ENCODE measurements around the gene PPIL4.
"Not testable (repeated sequence)": the region's sequence is repeated elsewhere in the genome, so short reads cannot be mapped to it uniquely, and the experiment has no call there.

The PPIL4 gene

DNA sequence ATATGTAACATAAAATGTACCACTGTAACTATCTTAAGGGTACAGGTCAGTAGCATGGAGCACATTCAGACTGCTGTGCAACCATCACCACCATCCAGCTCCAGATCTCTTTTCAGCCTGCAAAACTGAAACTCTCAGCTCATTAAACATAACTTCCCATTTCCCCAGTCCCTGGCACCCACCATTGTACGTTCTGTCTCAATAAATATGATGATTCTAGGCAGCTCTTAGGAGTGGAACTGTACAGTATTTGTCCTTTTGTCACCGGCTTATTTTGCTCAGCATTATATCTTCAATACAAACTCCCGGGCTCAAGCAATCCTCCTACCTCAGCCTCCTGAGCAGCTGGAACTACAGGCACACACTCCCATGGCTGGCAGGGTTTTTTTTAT, 62.5 kb downstream of the PPIL4 start:
- no peak for DNase-seq

DNA sequence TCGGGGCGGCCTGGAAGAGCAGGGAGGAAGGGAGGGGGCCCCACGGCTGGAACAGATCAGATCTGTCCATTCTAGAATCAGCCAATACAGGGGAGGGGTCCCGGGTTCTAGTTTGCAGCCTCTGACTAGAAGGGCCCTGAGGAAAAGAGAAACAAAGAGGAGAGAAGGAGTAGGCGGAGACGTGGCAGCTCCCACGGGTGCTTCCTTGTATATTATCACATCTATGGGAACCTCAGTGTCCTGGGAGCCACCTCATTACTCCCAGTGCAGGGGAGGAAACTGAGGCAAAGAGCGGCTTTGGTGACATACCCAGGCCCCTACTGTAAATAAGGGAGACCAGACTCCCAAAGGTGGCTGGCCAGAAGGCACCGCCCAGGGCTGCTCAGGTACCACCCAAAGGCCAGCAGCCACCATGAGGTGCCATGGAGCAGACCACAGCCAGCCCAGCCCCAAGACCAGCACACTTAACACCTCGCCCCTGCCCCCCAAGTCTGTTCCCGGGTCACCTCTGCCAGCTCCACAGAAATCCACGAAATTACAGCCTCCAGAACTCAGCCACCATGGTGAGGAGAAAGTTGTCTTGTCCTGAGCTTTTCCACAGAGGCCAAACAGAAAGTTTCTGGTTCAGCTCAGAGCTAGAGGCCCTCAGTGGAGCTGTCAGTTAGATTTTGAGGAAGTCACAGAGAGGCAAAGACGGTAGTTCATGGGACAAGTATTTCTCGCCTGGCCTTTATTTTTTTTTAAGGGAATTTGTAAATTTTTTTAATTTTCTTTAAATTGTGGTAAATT, 63.1 kb downstream of the PPIL4 start:
- DNase-seq: no peak

DNA sequence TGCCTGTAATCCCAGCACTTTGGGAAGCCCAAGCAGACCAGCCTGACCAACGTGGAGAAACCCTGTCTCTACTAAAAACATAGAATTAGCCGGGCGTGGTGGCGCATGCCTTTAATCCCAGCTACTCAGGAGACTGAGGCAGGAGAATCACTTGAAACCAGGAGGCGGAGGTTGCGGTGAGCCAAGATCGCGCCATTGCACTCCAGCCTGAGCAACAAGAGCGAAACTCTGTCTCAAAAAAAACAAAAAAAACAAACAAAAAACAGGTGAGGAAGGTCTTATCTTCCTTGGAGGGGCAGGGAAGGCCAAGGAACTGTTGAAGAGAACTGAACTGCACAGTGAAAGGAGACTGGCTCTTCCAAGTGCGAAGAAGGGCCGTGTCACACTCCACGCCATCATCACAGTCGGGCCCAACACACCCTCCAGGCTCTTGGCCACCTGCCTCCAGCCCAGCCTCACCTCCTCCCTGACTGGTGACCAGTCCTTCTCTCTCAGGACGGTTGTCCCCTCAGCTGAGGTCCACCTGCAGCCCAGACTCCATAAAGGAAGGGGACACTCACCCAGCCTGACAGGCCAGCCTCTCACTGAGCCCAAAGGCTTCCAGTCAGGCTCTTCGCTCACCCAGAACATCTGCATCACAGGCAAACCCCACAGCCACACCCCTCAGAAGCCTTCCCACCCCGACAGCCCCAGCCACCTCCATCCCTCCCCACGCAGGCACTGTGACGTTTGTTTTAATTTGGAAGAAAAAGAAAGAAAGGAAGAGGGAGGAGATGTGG, 65.2 kb downstream of the PPIL4 start:
- no peak for DNase-seq

DNA sequence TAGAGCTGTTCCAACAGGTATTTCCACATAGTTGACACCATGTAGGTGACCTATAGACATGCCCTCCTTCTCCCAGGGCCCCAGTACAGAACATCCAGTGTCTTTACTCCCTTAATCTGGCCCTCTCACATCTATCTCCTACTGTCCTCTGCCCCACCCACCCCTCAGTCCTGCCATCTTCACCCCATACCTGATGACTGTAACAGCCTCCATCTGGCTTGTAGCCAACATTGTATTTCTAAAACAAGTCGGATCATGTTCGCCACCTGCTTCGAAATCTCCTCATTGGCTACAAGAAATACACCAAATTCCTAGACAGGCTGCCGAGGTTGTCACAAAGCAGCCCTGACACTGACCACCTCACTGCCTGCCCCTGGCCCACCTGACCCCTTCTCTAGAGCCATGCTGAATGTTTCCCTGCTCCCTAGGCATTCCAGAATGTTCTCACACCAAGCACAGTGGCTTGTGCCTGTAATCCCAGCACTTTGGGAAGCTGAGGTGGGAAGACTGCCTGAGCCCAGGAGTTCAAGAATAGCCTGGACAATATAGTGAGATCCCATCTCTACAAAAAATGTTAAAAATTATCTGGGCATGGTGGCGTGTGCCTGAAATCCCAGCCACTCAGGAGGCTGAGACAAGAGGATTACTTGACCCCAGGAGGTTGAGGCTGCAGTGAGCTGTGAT, 67.1 kb downstream of the PPIL4 start:
- no peak for DNase-seq

DNA sequence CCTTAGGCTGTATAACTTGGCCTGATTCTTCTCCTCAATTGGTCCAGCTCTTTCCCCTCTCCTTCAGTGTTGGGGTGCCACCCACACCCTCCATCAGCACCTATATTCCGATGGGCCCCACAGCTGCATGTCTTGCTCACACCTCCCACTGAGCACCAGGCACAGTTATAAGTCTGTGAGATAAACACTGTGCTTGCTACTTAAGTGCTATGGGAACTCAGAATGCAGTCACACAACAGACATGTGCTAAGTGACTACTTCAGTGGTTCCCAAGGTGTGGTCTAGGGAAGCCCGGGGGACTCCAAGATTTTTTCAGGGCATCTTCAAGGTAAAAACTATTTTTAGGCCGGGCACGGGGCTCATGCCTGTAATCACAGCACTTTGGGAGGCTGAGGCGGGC, 68.3 kb downstream of the PPIL4 start:
- no peak for DNase-seq

DNA sequence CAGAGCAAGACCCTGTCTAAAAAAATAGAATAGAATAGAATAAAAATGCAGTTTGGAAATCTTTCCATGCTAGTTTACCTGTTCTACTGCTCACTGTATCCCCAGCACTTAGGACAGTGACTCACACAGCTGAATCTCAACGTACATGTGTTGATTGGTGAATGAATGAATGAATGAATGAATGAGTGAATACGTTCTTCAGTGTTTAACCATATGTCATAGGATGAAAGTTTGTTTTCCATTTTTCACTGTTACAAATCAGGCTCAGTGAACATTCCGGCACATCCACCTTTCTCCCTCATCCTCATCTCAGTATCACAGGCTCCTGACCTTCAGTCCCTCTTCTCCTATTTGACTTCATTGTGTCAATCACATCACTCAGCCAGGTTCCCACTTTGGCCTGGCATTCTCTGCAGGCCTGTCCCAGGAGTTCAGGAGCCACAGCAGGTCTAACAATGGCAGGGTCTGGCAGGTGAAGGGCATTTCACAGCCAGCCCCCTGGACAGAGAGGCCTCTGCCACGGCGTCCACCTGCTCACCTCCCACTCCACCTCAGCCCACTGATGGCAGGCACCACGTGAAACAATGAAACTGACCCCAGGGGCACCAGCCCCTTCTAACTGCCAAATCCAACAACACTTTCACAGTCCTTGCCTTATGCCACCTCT, 68.9 kb downstream of the PPIL4 start:
- no peak for DNase-seq

DNA sequence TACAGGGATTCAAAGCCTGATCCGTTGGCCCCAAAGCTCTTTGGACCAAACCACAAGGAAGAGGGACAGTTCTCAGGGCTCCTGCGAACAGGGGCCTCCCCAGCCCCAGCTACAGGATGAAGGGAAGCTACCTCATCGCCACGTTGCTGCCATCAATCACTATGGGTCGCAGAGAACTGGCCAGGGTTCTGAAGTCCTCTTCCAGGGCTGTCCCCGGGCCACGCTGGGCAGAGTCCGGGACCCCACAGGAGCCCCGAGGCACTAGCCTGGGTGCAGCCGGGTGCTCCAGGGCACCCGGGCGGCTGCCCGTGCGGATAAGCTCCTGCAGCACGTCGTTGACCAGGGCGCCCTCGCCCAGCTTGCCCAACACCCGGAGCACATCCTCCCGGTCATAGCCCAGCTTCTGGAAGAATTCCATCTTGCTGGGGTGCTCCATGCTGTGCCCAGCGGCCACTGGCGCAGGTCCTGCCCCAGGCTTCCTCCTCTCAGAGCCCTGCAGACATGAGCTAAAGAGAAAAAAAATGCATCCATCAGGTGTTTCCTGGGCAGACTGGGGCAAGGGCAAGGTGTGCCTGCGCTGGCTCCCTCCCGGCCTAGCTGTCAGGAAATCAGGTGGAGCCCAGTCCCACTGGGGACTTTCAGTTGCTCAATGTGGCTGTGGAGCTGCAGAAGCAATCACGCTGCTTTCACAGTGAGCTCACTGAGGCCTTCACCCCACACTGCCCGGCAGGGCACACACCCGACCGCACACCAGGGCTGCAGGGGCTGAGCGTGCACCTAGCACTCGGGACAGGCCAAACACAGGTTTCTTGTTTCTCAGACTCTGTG, 71.5 kb downstream of the PPIL4 start:
- DNase-seq: no peak

DNA sequence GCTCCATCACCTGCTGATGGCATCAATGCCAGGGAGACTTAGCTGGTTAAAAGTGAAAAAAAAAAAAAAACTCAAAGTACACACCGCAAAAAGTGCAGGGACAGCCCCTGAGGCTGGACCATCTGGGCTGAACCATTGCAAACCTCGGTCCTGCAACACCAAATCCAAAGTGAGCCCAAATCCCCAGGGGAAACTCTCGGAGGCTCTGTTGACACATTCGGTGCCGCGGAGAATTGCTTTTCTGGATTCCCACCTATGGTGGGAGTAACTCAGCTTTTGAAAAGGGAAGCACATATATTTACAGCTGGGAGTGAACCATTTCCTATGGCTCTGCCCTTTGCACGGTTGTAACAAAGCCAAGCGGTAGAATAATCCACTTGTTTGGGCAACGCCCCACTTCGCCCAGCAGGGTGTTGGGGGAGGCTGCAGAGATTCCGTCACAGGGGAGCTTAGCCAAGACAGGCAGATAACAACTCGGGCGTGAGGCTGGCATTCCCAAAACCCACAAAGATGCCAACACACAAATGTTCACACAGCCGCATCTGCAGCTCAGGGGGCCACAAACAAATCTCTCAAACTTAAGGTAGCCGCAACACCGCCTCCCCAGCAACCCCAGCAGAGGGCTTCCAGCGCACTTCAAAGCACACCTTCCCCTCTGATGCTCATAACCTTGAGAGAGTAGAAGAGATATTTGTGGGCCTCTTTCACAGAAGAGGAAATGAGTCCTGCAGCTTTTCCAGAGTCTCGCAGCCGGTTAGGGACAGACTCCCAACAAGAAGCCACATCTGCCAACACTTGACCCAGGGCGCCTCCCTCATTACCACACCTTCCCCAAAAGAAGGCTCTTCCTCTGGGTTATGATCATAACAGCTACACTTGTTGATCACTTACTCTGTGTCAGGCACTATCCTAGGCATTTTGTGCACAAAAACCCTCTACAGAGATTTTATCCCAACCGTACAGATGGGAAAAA, 72.5 kb downstream of the PPIL4 start:
- peak; percentile 65 for DNase-seq

DNA sequence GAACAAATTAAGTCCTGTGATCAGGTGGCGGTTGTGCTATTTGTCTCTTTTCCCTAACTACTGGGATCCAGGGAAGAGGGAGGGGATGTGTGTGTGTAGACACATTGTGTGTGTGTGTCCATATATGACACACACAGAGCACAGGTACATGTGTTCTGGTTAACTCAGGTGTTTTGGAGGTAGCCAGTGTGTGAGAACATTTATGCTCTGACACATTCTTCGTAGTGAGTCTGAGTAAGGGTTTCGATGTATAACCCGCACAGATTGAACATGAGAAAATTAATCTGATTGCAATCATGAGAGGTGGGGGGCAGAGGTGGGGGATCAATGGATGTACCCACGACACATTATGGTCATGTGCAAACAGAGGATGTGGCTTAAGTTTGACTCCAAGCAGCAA, 73.6 kb downstream of the PPIL4 start:
- no peak for DNase-seq

DNA sequence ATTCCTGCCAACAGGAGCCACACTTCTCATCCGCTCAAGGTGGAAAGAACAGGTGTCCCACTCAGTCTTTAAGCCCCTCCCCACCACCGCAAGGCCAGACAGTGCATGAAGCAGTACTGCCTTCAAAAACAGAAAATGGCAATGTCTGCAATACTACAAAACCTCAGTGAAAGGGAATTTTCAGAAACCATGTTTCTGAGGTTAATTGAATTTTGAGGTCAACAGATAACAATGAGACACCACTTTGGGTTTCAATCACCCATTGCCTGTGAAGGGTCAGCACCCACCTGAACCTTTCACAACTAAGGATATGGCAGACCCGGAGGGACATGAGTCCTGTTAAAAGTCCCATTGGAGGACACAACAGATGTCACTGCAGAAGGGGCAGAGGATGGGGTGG, 74.0 kb downstream of the PPIL4 start:
- DNase-seq: no peak

DNA sequence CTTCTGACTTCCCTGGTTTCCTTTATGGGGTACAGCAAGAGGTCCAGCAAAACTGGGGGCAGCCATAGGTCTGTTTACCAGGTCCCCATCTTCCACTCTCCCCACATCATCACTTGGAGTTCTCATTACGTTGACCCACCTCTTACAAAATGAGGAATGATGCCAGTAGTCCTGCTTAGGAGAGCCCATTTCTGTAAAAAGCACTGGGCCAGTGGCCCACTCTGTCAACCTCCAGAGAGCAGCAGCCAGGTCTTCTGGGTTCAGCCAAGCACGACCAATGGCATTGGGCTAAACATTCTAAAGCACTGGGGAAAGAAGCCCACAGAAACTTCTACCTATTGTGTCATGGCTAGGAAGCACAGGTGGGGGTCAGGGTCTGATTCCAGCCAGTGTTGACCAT, 74.9 kb downstream of the PPIL4 start:
- no peak for DNase-seq

DNA sequence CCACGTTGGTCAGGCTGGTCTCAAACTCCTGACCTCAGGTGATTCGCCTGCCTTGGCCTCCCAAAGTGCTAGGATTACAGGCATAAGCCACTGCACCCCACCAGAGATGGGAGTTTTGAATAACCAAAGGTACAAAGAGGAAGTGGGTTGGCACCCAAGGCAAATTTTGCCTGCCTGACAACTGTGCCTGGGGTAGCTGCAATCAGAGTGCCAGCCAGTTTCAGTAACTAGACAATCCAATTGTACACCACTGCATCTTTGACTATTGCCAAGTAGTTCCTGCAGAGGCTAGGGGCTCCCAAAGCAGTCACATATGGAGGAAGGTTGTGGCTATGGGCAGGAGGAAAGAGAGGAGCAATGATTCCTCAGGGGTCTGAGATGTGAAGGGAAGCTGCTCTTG, 77.7 kb downstream of the PPIL4 start:
- no peak for DNase-seq

DNA sequence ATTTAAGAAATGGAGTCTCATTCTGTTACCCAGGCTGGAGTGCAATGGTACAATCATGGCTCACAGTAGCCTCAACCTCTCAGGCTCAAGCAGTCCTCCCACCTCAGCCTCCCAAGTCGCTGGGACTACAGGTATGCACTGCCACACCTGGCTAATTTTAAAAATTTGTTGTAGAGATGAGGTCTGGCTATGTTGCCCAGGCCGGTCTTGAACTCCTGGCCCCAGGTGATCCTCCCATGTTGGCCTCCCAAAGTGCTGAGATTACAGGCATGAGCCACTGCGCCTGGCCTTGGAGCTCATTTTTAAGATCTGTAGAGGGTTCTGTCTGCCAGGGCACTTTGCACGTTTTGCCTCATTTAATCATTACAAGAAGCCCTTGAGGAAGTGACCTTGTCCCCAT, 78.6 kb downstream of the PPIL4 start:
- no peak for DNase-seq

DNA sequence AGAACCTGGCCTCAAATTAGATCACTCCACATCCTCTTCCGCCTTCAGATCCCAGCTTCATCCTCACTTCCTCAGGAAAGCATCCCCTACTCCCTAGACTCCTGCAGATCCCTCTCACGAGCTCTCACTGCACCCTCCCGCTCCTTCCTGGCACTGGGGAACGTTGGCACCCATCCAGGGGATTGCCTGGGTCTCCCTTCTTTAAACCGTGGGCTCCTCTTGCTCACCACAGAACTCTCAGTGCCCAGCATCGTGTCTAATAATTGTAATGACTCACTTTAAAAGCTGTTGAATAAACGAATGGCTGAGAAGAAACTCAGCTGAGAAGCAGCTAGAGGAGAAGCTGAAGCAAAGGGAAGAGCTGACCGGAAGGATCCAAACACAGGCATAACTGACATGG, 81.4 kb downstream of the PPIL4 start:
- DNase-seq: no peak

DNA sequence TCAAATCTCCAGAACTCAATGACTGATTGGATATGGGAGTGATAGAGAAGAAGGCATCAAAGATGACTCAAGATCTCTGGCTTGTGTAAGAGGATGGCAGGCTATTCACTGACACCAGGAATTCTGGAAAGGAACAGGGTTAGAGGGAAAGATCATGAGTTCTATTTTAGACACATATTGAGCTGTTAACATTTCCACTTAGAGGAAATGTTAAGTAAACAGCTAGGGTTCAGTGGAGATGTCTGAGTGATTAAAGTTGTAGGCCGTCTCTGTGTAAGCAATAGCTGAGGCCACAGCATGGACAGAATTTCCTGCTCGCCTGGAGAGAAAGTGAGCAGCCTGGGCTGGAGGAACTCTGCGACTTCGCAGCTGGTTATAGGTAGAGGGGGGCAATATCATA, 82.1 kb downstream of the PPIL4 start:
- DNase-seq: no peak

DNA sequence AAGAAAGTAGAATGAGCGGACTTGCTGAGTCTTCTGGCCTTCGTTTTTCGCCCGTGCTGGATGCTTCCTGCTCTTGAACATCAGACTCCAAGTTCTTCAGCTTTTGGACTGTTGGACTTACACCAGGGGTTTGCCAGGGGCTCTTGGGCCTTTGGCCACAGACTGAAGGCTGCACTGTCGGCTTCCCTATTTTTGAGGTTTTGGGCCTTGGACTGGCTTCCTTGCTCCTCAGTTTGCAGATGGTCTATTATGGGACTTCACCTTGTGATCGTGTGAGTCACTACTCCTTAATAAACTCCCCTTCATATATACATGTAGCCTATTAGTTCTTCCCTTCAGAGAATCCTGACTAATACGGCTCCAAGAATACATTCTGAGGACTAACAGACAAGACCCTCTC, 83.1 kb downstream of the PPIL4 start:
- not testable (repeated sequence) for DNase-seq

DNA sequence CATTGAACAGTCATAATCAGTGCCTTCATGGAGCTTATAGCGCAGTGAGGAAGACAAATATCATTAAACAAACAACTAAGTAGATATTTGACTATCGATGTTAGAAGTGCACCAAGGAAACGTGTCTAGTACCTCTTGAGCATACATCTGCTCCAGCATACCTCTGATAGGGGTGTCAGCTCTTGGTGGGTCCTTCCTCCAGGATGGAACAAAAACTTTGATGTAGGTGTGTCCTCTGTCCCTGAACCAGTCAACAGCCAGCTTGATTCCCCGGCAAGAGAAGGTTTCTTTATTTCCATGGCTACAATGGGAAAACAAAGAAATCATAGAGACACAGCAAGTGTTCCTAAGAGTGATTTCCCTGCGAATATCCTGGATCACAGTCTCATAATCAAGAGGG, 84.2 kb downstream of the PPIL4 start:
- DNase-seq: no peak

DNA sequence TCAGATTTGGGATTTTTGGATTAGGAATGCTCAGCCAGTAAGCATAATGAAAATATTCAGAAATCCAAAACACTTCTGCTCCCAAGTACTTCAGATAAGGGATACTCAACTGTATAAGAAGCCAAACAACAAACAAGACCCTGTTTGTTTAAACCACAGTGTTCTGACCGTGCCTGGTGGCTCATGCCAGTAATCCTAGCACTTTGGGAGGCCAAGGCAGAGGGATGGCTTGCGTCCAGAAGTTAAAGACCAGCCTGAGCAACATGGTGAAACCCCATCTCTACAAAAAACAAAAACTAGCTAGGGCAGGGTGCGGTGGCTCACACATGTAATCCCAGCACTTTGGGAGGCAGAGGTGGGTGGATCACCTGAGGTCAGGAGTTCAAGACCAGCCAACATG, 85.6 kb downstream of the PPIL4 start:
- DNase-seq: not testable (repeated sequence)

DNA sequence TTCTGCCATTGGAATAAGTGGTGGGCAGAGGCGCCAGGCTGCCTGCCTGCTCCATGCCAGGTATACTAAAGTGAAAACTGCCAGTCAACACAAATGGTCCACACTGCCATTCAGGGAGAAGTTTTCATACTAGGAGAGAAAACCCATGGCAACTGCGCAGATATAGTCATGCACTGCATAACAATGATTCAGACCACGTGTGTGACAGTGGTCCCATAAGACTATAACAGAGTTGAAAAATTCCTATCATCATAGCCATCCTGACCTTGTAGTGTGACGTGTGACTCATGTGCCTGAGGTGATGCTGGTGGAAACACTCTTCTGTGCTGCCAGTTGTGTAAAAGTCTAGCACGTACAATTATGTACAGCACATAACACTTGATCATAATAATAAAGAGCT, 86.1 kb downstream of the PPIL4 start:
- DNase-seq: no peak

DNA sequence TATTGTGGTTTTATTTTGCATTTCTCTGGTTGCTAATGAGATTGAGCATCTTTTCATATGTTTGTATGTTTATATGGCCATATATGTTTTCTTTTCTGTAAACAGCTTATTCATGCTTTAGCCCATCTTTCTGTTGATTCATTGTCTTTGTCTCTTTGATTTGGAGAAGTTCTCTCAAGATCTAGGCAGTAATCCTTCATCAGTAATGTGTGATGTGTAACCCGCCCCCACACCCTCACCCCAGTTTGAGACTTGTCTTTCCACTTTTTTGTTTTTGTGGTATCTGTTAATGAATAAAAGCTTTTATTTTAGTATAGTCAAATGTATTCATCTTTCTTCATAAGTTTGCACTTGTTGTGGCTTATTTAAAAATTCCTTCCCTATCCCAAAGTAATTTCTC, 87.0 kb downstream of the PPIL4 start:
- DNase-seq: no peak

DNA sequence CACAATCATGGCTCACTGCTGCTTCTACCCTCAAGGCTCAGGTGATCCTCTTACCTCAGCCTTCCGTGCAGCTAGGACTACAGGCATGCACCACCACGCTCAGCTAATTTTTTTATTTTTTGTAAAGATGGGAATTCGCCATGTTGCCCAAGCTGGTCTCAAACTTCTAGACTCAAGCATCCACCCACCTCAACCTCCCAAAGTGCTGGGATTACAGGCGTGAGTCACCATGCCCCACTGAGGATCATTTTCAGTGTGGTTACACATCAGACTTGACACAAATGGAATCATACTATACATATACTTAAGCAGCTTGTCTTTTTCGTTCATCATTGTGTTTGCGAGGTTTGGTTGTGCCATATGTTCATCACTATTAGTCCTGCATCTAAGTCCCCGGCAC, 87.6 kb downstream of the PPIL4 start:
- no peak for DNase-seq
